GM19238 (cell line): ENCODE results near the gene CD44.

Experiments
- DNase-seq: peaks from one replicate; pipeline ENCODE4 v3.0.0; 2011; ENCODE audit warnings: low spot score; ENCODE audit not compliant: insufficient read length

Gene CD44

DNA sequence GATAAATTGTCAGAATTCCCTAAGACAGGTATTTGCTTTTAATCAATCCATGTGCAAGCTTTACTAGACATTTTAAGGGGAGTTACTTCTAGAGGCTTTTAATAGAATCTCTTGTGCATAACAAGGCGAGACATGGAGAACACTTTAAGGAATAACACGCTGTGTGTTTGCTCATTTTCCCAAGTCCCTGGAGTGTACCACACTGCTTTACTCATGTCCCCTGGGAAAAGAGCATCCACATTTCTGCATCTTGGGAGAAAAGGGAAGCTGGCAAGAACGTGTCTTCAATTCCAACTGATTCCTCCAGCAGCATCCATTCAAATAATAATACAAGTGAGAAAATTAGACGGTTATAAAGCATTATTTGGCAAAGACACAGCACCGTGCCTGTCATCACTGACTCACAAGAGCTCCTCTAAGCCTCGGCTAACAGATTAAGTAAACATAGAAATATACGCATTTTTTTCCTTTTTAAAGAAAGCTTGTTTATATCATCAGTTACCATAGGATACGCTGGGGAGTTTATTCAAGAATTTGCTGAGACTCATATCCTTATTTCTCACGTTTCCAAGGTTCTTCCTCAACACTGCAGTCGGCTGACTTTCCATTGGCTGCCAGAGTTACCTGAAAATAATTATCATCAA lies 121.5 kb downstream of the CD44 start:
- no peak for DNase-seq

DNA sequence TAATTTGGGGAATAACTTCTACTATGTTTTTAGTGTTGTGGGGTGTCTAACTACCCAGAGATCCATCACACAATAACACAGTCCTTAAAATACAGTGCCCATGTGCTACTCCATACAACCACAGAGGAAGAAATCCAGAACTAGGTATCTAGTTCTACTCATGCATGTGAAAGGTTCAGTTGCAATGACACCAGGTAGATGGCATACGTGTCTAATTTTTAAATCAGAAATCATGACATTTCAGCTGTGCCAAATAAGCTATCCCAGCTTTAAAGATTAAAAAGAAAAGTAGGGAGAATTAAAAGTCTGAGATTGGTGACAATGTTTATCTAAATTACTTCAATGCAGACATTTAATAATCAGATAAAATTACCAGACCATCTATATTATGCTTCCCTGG lies 122.2 kb downstream of the CD44 start:
- no peak for DNase-seq

DNA sequence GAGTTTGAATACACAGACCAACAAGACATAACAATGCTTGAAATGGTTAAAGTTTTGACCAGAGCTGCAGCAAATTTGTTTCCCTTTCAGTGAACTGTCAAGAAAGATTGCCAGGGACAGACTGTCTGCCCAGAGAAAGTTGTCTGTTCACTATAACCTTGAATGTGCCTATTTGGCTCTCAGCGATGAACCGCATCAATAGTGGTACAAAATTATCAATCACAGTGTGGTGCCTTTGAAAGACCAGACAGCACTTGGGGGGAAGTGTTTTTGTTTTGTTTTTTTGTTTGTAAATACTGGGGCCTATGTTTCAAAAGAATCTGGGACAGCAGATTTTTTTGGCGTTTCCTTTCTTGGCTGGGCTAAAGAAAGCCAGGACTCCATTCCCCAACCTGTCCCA lies 123.1 kb downstream of the CD44 start:
- no peak for DNase-seq

DNA sequence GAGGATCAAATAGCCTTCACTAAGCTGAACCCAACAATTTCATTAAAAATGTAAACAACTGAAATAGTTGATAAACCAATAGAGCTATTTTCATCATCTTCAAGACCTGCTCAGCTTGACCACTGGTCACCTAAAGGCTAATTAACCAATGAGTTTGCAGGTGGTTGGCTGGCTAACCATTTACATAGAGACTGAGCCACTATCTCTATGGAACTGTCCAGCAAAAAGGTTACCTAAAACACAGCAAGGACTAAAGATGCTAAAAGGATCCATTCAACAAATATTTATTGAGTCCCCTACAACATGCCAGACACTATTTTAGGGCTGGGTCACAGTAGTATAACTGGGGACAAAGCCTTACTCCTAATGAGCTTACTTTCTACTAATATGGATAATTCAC lies 123.8 kb downstream of the CD44 start:
- DNase-seq, result no peak

DNA sequence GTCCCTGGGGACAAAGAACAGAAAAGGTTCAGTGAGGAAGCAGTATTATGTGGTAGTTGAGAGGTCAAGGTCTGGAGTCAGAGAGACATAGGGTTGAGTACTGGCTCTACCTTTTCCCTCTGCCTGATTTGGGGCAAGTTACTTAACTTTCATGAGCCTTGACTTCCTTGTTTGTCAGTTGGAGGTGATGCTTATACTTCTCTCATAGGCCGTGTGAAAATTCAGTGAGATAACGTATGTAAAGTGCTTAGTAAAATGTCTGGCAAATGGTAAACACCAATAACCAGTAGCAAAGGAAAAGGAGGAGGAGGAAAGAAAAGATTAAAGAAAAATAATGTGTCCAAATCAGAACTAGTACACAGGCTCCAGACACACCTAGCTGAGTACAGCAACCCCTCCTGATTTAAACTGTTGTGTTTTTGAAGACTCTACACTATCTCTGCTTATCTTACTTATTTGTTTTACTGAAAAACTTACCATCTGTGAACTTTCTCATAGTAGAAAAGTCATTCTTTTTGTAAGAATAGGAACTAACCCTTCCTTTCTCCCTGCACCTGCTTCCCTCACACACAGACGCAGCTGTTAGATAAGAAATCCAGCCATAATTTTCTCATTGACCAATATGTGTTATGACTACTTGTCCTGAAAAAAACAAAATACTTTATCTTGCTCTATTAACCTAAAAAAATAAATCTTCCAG lies 126.9 kb downstream of the CD44 start:
- DNase-seq, result no peak

DNA sequence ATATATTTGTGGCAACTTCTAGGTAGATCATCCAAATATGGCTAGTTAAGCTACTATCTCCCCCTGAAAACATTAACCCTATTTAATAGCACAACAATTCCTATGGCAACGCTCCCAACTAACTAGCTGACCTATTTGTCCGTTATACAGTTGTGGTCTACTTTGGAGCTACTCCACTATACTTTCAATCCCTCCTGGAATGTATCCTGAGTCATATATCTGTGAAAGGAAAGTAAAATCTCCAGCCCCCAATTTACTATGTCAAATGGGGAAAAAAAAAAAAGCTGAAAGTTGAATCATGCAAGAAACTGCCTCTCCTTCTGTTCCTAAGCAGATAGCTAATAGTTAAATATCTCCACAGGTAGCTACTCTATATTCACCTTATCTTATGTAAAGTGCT lies 128.5 kb downstream of the CD44 start:
- no peak for DNase-seq

DNA sequence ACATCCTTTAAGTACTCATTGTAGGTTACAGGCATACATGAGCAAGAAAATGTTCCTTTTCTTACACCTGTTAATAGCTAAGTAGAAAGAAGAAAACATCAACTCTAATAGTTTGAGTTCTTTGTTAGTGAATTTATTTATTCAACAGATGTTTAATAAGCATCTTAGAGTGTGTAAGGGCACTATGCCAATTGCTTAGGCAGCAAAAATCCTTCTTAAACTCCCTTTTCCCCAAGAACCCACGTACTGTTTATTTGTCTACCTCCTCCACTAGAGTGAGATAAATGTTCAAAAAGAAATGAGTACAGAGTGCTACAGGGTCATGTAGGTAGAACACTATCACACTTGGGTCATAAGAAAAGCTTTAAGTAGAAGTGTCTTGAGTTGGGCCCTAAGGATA lies 131.4 kb downstream of the CD44 start:
- DNase-seq, result no peak

DNA sequence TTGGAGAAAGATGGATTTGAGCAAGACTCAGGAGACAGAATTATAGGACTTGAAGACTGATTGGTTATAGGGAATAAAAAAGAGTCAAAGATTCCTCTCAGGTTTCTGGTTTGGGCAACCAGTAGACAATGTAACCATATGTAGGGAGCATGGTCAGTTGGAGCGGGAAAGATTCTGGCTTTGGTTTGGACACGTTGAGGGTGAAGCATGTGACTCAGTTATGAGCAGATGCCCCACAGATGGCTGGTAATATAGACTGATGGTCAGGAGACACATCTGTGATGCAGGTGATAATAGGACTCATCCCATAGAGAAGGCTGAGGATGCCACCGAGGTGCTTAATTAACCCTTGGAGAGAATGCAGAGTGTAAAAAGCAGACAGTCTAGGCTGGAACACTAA lies 132.1 kb downstream of the CD44 start:
- no peak for DNase-seq

DNA sequence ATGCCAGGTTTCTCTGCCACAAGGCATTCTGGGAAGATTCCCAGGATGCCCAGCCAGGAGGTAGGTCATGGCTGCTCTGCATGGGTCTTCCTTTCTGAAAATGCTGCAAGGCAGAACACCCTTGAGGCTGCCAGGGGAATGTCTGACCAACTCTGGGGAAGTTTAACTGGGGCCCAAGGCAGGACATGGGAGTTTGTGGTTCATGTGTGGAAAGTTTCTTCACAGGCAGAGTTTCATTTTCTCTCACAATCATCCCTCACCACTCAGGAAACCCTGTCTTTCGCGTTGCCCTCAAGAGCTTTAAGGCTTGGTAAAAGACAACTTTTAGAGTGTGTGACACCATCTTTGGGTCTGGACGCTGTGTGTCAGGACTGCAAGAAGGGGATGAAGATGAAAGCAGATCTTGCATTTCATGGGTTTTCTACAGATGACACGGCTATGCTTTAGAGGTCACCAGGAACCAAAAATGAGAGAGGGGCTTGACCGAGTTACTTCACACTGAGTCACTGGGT lies 133.5 kb downstream of the CD44 start:
- DNase-seq, result peak; percentile 54

DNA sequence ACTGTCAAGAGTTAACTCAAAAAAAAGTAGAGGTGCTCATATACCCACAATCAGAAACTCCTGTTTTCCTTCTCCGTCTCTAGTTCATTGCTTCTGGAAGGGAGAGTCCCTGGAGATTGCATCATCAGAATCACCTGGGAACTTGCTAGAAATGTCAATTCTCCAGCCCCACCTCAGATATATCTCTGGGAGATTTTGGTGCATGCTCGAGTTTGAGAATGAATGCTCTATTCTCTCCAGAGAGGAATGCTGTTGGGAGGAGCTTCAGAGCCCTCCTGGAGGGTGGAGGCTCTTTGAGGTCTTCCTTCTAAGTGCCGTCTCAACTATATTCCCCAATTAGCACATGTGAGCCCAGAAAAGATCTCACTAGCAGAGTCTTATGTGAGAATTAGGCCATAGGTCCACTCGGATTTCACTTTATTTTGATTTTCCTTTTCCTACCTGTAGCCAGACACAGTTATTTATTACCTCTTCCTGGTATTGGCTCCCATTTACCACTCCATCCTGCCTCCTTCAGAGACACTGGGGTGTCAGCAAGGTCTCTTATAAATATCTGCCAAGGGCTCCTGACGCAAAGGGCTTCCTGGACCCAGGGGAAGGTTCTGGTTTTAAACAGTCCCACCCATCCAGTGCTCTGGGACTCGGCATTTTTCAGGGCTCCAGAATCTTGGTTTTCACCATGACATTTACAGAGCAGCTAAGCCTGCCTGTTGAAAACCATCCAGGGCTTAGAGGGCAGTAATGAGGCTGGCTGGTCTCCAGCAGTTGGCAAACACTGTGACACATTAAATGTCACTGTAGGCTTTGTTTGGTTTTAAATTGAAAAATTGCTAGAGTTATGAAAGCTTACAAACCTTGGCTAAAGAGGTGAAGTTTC lies 136.2 kb downstream of the CD44 start:
- DNase-seq, result no peak

DNA sequence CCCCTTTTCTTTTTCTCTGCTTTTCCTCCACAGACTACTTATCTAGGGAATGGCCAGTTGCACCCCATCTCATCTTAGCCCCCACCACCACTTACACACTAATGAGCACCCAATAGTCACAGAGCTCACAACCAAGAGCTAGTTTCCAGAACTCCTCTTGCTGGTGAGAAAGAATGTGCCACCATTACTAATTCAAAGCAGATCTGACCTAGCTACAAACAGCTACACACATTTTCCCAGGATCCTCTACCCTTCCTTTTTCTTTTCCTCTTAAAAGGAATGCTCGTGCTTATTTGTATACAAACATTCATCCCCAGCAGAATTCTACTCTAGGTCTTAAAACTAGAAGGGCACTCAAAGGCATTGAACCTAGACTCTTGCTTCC lies 136.8 kb downstream of the CD44 start:
- DNase-seq, result no peak

DNA sequence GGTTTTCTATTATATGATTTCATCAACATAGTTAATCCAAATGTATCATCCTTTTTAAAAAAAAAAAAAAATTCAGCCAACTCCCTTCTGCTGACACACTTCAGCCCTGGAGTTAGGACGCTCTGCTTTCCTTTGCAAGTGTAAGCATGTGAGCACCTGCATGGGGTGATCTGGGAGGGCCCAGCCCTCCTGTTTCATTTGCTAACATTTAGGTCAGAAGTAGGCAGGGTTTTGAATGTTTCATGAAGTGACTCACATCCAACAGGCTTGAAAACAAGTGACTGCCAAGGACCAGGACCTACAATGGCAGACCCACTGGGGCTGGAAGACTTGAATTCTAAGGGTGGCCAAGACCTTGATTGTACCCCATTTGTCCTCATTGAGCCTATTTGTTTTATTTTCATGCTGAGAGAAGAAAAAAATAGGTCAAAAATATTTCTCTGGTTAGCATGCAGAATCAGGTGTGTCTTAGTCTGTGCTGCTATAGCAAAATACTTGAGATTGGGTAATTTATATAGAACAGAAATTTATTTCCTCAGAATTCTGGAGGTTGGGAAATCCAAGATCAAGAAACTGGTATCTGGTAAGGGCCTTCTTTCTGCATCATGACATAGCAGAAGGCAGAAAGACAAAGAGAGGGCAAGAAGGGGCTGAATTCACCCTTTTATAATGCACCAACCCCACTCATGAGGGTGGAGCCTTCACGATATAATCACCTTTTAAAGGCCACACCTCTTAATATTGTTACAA lies 137.6 kb downstream of the CD44 start:
- no peak for DNase-seq

DNA sequence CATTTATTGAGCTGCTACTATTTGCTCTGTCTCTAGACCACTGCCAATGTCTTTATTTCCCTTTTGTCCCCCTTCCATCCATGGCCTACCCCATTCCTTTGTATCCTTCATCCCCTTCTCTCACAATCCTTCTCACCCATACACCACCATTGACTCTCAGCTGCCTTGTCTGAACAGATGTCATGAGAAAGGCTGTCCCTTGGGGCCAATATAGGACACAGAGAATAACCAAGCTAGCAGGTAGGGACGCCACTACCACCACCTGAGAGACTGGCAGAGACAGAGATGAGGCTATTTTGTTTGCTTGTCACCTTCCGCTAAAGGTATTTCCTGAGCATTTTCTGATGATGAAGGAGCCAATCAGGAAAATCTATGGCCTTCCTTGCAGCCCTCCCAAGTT lies 138.9 kb downstream of the CD44 start:
- no peak for DNase-seq

DNA sequence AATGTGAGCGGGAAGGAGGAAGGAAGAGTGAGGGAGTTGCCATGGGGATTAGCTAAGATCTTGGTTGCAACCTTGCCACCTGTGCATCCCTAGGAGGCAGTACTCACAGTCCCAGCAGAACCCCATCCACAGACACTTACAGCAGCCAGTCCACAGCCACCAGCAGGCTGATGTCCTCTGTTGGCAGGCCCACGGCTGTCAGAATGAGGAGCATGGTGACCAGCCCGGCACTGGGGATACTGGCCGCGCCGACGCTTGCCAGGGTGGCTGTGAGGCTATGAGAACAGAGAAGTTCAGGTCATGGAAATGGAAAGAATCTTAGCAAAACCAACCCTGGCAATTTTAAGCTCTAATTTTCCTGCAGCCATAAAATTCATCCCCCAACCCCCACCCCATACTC lies 141.8 kb downstream of the CD44 start:
- DNase-seq, result no peak

DNA sequence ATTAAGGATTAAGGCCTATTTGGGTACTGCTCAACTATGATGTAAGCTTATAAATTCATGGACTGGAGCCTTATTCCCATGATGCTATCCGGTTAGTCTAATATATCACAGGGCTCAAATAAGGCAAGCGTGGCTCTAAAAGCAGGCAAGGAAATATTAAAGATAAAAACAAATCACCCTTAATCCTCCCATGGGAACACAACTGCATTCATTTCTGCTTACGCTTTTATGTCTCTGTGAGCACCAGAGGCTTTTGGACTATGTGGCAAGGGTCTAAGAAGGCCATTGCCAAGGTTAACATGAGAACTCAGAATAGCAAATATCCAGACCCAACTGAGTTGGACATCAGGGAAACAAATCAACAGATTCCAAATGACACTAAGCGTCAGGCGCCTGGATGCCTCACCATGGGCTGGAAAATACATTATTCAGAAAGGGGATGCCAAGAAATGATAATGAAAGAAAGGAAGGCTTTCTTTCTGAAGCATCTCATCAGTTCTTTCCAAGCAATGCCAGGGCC lies 142.3 kb downstream of the CD44 start:
- DNase-seq, result no peak
